Measurements from ENCODE around the gene SPRING1. TPM values are rescaled to one million over a fixed set of nuclear protein-coding genes. Genes with fewer than 3 reads are reported as not detected.

Gene SPRING1
- polyA plus RNA-seq, 2 of the 4 experiments (the other 2 are of a cell fraction) = 11.2 to 17.4 TPM

GRCh38 chr12:116693286-116694227 lies 44.3 kb downstream of the SPRING1 start (continued):
- TF ChIP-seq MAX (IDR thresholded peaks at IDR 0.05) (no peak), NFE2L2 (conservative IDR thresholded peaks at IDR 0.05; ENCODE audit: low read length) (no peak), ATOH8 (CRISPR knock-in tag; IDR thresholded peaks at IDR 0.05; ENCODE audit: low read depth) (no peak), ZNF302 (CRISPR knock-in tag; IDR thresholded peaks at IDR 0.05) (no peak), CBX2 (IDR thresholded peaks at IDR 0.05; ENCODE audit: borderline replicate concordance, low read depth) (no peak)

- Histone ChIP-seq H3K9me3 (no peaks in the 10 kb centered on the region), H3K4me1 (no peaks in the 10 kb centered on the region), H3K4me2 (no peak overlapping the region), H3K4me3 (no peak overlapping the region), H3K27ac (no peak overlapping the region)
- CTCF ChIA-PET = interaction anchor here (0.6 to 1.5 kb wide), 4 partner anchors 11 to 677 kb away, joined by 3 to 6 read pairs (median 4); no protein-coding TSS in a partner anchor
- POLR2A ChIA-PET = no interaction called here
- TF ChIP-seq FOSL2 (IDR thresholded peaks at IDR 0.05) (no peak), FOSL2 (CRISPR knock-in tag; IDR thresholded peaks at IDR 0.05) (no peak), RNF2 (IDR thresholded peaks at IDR 0.05; ENCODE audit: borderline replicate concordance, low read depth) (no peak), ZSCAN20 (CRISPR knock-in tag; IDR thresholded peaks at IDR 0.05) (no peak), MYC (IDR thresholded peaks at IDR 0.05; ENCODE audit: borderline replicate concordance, low read length) (no peak), HOXB13 (CRISPR knock-in tag; IDR thresholded peaks at IDR 0.05; ENCODE audit: low read depth) (no peak), MAZ (IDR thresholded peaks at IDR 0.05; ENCODE audit: borderline replicate concordance, low read depth, low read length) (no peak), ZFP36 (IDR thresholded peaks at IDR 0.05; ENCODE audit: borderline replicate concordance, partially characterized antibody) (no peak), ZNF302 (CRISPR knock-in tag; IDR thresholded peaks at IDR 0.05) (no peak), E2F6 (IDR thresholded peaks at IDR 0.05; ENCODE audit: borderline replicate concordance, low read depth) (no peak), HOXA7 (CRISPR knock-in tag; IDR thresholded peaks at IDR 0.05) (no peak), PBX3 (IDR thresholded peaks at IDR 0.05) (no peak), FOSB (CRISPR knock-in tag; IDR thresholded peaks at IDR 0.05) (no peak), TFCP2L1 (CRISPR knock-in tag; IDR thresholded peaks at IDR 0.05) (no peak), HMGXB4 (CRISPR knock-in tag; IDR thresholded peaks at IDR 0.05; ENCODE audit: borderline replicate concordance) (no peak), TP53 (CRISPR knock-in tag; IDR thresholded peaks at IDR 0.05) (no peak)
- FAIRE-seq = no peak
- 68% methylated on average over 3 of the region's 3 CpGs for WGBS (ENCODE audit: missing lambda C conversion rate)
- no peak for DNase-seq (ENCODE audit: low read depth in 1 of 2, low spot score in 1 of 2)
- ATAC-seq = no peak
These were observed 45.3 kb downstream of the SPRING1 start for GRCh38 chr12:116692605-116693004.
